ENCODE results near the gene MAGI3.
"Not testable (repeated sequence)": the region's sequence is repeated elsewhere in the genome, so short reads cannot be mapped to it uniquely, and the experiment has no call there.

The MAGI3 gene

GRCh38 chr1:113587475-113587874 lies 197.2 kb downstream of the MAGI3 start:
- no peak for DNase-seq

DNA sequence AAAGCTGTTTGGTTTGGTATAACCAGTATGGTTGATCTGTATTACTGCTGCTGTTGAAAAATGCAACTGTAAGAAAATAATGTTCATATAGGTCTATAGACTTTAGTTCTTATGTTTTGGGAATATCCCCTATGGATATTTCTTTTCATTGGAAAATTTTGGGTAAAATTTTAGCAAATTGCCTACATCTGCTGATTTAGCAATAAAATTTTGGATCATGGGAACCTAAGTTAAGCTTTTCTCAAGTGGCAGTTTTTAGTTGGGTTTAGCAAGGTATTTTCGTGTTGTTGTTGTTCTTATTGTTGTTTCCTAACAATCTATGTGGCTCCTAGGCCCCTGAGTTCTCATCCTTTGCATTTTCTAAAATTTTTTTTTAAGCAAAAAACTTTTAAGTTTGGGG lies 201.9 kb downstream of the MAGI3 start:
- no peak for DNase-seq

- no peak for DNase-seq
These were observed 203.4 kb downstream of the MAGI3 start for GRCh38 chr1:113593550-113594297.

DNA sequence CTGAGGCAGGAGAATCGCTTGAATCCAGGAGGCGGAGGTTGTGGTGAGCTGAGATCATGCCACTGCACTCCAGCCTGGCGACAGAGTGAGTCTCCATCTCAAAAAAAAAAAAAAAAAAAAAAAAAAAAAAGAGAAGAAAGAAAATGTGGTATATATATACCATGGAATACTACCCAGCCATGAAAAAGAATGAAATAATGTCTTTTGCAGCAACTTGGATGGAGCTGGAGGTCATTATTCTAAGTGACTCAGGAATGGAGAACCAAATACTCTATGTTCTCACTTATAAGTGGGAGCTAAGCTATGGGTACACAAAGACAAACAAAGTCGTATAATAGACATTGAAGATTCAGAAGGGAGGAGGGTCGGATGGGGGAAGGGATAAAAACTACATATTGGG lies 214.2 kb downstream of the MAGI3 start:
- not testable (repeated sequence) for DNase-seq

DNA sequence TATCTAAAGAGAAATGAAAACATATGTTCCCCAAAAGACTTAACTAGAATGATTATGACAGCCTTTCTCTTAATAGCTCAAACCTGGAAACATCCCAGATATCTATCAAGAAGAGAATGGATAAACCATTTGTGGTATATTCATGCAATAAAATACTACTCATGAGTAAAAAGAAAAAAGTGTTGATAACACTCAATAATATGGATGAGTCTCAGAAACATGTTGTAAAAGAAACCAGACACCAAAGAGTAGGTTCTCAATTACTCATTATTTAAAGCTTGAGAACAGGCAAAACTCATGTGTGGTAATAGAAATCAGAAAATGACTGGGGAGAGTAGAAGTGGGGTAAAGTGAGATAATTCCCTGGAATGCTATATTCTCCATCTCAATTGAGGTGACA lies 214.8 kb downstream of the MAGI3 start:
- no peak for DNase-seq

- DNase-seq: no peak
These were observed 218.1 kb downstream of the MAGI3 start for GRCh38 chr1:113608399-113608798.

GRCh38 chr1:113610372-113610771 lies 220.1 kb downstream of the MAGI3 start:
- no peak for DNase-seq

- no peak for DNase-seq
These were observed 225.1 kb downstream of the MAGI3 start for GRCh38 chr1:113615425-113615824.

- DNase-seq: no peak
These were observed 225.8 kb downstream of the MAGI3 start for GRCh38 chr1:113616156-113616555.

DNA sequence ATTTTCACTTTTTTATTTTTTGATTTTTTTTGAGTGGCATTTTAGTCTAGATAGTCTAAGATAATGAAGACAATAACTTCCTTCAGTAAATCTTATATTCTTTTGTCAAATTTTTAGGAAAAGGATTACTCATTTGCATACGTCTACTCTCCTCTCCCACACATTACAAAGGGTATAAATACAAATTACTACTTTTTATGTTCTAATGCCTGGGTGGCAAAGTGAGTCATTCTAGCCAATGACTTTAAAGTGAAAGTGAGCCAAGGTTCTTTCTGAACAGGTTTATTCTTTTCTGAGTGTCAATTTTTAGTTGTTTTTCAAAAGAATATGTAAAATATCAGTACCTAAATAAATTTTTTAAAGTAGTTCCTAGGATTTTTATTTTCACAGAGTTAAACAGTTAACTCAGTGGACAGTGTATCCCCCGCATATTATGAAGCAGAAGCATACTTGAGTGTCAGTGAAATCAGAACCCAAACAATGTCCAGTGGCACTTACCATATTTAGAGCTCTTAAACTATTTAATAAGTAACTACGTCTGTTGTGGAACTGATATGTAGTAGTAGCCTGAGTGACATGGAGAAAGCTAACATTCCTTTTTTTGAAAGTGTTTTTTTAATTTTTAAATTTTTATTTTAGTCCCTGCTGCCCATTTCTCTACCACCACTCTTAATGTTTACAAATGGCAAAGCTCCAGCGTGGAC lies 227.3 kb downstream of the MAGI3 start:
- no peak for DNase-seq

GRCh38 chr1:113628997-113629396 lies 238.7 kb downstream of the MAGI3 start:
- DNase-seq: no peak

DNA sequence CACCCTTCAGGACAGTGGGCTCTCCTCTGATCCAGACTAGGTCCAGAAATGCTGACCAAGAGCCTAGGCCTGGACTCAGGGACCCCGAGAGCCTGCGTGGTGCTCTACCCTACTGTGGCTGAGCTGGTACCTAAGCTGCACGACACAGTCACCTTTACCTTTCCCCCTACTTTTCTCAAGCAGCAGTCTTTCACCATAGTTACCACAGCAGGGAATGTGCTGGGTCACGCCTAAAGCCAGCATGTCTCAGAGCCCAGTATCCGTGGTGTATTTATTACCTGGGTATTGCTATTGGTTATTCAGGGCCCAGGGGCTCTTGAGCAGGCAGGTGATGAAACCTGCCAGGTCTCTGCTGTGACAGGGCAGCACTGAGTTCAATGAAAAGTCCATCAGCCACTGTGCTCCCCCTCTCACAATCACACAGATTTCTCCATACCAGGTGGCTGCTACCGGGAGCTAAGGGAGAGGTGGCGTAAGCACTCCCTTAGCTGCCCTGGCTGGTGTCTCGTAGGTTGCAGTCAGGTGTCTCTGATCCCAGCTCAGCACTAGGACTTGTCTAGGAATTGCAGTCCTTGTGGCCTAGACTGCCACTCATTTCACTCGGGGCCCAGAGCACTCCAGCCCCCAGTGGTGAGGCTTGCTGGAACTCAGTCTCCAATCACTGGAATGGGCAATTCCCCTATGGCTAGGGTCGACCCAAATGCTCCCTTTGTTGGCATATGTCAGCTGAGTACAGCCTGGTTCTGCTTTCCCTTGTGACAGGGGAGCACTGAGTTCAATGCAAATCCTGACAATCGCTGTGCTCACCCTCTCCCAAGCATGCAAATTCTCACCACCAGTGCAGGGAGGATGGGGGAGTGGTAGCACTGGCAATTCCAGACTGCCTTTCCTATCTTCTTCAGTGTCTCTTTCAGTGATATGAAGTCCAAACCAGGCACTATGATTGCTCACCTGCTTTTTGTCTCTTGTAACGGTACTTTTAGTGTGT lies 240.3 kb downstream of the MAGI3 start:
- DNase-seq: no peak

- DNase-seq: no peak
These were observed 251.1 kb downstream of the MAGI3 start for GRCh38 chr1:113641396-113641795.

DNA sequence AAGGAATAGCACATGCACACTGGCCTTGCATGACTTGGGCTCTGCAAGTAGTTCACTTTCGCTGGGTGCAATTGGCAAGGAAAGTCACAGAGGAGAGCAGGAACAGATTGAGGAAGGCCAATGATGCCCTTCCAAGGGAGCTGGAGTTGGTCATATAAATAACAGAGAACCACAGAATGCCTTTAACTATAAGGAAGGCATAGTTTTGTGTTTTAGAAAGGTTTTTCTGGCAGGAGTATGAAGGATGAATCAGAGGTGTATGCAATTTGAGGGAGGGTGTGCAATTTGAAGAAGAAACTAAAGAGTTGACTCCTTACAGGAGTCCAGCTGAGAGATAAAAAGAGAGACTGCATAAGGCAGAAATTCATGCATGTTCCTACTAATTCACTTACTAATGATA lies 256.8 kb downstream of the MAGI3 start:
- no peak for DNase-seq

- no peak for DNase-seq
These were observed 258.2 kb downstream of the MAGI3 start for GRCh38 chr1:113648478-113648877.

DNA sequence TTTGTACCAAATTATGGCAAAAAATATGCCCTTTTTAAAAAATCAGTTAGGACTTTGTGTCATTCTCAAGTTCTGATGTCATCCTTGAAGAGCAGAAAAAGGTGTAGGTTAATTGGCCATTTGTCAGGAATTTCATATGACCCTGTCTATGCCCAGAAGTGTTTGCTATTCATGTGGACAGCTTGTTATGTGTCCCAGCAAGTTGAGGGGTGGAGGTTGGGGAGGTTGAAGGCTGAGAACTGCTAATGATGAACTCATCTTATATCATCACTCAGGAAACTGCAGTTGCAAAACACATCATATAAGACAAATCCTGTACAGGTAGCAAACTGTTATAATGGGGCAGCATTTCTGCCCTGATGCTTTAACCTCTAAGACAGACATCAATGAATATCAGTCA lies 262.5 kb downstream of the MAGI3 start:
- DNase-seq: no peak

DNA sequence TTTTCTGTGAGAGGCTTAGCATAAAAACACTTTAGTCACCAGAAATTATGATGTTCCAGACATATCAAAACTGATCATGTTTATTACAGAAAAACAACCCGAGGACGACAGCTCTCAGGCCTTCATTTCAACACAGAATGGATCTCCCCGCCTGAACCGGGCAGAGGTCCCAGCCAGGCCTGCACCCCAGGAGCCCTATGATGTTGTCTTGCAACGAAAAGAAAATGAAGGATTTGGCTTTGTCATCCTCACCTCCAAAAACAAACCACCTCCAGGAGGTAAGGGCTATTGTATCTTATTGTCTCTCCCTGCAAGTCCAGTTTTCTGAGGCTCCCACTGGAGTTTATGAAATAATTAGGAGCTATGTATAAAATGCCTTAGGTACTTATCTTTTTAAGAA lies 263.4 kb downstream of the MAGI3 start:
- DNase-seq: no peak

GRCh38 chr1:113654883-113655282 lies 264.6 kb downstream of the MAGI3 start:
- no peak for DNase-seq

DNA sequence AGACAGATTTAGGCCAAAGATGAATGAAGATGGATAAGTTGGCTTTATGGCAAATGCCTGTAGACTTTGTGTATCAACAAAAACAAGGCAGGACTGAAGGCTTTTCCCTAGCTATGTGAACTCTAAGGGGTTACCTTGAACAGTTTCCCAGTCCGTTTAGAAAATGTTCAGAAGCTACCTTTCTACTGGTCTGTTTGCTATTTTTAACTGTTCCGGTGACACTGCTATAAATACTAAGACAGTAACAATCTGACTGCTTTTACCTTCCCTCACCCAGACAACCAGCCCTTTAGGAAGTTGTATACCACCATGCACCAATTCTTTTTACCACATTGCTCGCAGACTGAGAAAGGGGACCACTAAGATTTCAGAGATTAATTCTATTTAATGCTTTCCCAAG lies 266.8 kb downstream of the MAGI3 start:
- no peak for DNase-seq

GRCh38 chr1:113657556-113658063 lies 267.3 kb downstream of the MAGI3 start:
- DNase-seq: no peak

DNA sequence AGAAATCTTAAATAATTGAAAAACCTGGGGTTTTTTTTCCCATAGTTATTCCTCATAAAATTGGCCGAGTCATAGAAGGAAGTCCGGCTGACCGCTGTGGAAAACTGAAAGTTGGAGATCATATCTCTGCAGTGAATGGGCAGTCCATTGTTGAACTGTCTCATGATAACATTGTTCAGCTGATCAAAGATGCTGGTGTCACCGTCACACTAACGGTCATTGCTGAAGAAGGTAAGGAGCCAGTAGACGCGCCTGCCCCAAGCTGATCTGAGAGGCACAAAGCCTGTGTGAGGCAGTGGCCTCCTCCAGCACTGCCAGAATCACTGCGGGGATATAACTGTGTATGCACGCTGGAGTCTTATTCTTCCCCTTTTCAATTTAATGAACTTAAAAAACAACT lies 268.7 kb downstream of the MAGI3 start:
- DNase-seq: no peak

- no peak for DNase-seq
These were observed 269.2 kb downstream of the MAGI3 start for GRCh38 chr1:113659556-113659955.

DNA sequence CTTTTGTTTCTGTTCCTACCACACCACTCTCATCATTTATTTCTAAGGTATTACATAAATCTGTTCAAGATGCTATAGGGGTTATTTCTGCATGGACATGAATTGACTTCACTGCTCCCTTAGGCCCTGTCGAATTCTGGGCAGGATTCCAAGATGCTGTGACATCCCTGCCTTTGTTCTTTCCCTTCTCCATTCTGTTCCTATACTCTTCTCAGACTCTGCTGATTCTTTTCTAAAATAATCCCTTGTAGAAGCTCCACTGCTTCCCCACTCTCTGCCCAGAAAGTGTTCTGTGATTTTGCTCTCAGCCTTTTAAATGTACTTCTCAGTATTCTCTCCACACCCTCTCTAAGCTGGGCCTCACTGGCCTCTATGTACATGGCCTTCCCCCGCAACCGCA lies 269.8 kb downstream of the MAGI3 start:
- DNase-seq: no peak

Measured in SHP77 treated with DMSO at 0.1 percent for 48 hours (cell line).